HG03558 (cell line): ENCODE measurements around the gene TRAPPC2L.
"Not testable (repeated sequence)": the region's sequence is repeated elsewhere in the genome, so short reads cannot be mapped to it uniquely, and the experiment has no call there.

ENCODE experiments used
- ATAC-seq: cut with Tn5 transposase; IDR thresholded peaks from one replicate; pipeline ENCODE4 v1.9.1; 2021; ENCODE audit warnings: moderate number of reproducible peaks; ENCODE audit not compliant: unreplicated experiment; ENCODE audit errors: extremely low read depth

The TRAPPC2L gene

DNA sequence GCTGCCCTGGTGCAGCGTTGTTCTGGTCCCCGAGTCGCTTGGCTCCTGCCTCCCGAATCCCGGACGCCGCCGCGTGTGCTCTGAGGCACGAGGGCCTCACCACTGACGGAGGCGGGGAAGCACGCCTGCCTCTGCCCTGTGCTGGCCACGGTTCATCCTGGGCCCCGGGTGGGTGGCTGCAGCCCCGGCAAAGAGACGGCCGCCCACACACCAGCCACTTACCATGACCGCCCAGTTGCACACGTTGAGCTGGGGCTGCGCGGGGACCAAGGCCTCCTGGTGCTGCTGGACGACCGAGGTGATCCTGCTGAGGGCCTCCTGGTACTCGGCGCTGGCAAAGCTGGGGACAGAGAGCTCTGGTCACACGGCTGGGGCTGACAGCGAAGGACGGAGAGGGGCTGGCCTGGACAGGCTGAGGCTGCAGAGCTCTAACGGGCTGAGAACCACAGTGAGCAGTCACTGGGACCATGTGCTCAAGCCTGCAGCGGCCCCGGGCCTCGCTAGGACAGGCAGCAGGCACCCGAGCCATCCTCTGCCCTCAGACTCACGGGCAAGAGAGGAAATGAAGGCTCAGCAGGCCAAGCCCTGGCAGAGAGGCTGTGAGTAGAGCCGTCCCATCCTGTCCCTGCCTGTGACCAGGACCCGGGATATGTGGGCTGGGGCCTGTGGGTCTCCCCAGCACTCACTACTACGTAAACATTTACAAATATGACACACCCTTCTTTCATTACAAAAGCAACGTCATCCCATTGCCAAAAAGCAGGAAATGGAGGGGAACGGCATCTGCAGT is 38.9 kb upstream of the TRAPPC2L start:
- ATAC-seq = no peak

DNA sequence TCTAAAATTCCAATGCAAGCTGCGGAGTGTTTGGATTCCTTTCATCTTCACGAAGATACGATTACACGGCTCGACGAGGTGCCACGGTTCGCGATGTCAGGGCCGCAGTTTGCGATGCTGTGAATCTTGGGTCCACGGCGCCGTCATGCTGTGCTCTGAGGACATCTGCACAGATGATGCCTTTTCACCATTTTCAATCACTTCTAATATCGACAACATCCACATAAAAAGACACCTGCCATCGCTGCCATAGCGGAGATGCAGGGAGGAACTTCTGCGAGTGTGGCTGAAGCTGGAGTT is 38.4 kb upstream of the TRAPPC2L start:
- ATAC-seq = no peak

DNA sequence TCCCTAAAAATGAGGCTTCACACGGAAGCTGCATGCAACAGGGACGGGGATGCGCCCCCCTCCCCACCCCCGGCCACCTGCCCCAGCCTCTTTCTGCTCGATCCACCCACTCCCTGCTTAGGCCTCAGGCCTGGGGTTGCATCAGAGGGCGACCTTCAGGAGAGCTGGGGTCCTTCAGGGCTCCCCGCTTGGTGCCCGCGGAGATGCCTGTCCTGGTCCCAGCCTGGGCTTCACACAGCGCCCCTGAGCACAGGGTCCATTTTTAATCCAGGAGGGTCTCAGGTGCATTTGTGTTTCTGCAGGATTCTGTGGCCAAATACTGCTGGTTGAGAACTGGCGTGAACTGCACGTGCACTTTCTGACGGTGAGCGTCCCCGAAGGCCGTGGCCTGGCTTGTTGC is 37.8 kb upstream of the TRAPPC2L start:
- no peak for ATAC-seq

DNA sequence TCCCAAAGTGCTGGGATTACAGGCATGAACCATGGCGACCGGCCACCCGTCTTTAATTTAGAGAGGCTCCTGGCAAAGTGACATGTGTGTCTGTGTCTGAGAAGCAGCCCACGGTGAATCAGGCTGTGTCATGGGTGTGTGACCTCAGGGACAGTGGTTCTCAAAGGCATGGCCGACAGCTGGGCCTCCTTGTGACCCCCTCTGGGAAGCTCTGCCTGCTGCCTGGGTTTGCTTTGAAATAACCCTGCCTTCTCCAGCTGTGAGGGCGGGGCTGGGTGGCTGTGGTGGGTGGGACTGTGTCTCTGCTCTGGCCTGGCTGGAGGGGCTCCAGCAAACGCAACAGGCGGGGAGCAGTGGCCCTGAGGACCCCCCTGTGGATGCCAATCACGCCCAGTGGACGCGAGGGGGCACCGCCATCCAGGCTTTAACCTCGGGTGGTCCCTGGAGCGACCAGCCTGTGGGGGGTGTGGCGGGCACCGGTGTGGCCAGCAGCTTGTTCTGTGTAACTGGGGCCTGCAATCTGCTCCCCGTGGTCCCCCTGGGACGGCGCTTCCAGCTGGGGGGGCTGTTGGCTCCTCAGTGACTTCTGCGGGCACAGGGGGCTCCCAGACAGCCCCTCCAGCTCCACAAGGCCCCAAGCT is 36.4 kb upstream of the TRAPPC2L start:
- ATAC-seq = no peak

DNA sequence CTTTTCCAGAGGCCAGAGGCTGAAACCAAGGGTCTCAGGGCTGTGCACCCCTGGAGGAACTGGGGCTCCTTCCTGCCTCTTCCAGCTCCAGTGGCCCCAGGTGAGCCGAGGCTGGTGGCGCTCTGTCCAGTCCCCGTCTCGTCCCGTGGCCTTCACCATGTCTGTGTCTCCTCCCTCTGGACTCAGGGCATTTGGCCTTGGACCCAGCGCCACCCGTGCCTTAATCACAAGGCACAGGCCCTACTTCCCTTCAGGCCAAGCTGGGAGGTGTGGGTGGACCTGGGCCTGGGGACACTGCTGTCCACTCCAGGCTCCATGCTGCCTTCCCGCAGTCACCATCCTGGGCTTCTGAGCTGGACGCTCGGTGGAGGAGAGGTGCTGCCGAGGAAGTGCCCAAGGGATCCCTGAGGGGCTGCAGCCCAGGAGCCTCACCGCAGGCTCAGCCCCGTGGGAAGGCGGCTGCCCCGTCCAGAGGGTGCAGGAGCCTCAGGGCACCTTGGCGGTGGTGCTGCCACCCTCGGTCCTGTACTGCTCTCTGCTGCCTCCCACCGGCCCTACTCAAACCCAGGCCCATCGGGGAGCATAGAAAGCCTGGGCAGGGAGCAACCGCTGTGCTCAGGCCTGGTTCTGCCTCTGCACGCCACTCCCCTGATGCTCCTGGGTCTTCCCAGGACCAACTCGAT is 35.6 kb upstream of the TRAPPC2L start:
- ATAC-seq = no peak

DNA sequence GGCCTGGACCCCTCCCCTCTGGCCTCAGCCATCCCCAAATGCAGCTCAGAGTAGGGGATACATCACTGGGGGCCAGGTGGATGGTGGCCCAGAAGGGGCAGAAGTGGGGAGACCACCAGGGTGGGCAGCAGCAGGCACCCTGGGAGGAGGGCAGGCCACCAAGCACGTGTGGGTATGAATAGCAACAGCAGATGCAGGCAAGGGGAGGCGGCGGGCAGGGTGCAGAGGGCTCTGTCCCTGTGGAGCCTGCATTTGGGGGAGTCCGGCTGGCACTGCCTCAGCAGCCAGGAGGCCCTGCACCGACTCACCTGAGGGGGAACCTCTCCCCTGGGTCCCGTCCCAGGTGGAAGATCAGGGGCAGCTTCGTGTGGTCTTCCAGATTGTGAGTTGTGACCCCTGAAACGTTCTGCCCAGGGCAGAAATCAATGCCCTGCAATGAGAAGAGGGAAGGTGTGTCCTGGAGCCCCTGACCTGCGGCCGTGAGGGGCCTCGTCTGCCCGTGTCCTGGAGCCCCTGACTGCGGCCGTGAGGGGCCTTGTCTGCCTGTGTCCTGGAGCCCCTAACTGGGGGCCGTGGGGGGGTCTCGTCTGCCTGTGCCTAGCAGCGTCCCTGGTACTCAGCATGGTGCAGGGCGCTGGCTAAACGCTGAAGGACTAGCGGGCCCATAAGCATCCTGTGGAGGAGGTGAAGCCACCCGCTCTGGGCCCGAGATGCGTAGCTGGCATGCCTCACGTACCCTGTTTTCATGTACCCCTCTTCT is 34.5 kb upstream of the TRAPPC2L start:
- no peak for ATAC-seq

DNA sequence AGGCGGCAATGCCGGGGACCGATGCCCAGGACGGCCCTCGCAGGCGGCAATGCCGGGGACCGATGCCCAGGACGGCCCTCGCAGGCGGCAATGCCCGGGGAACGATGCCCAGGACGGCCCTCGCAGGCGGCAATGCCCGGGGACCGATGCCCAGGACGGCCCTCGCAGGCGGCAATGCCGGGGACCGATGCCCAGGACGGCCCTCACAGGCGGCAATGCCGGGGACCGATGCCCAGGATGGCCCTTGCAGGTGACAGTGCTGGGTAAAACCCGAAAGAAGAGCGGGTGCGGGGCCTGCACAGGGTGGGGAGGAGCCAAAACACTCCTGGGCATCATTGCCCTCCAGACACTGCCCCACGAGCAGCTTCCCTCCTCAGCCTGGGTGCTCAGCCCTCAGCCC is 33.3 kb upstream of the TRAPPC2L start:
- not testable (repeated sequence) for ATAC-seq

DNA sequence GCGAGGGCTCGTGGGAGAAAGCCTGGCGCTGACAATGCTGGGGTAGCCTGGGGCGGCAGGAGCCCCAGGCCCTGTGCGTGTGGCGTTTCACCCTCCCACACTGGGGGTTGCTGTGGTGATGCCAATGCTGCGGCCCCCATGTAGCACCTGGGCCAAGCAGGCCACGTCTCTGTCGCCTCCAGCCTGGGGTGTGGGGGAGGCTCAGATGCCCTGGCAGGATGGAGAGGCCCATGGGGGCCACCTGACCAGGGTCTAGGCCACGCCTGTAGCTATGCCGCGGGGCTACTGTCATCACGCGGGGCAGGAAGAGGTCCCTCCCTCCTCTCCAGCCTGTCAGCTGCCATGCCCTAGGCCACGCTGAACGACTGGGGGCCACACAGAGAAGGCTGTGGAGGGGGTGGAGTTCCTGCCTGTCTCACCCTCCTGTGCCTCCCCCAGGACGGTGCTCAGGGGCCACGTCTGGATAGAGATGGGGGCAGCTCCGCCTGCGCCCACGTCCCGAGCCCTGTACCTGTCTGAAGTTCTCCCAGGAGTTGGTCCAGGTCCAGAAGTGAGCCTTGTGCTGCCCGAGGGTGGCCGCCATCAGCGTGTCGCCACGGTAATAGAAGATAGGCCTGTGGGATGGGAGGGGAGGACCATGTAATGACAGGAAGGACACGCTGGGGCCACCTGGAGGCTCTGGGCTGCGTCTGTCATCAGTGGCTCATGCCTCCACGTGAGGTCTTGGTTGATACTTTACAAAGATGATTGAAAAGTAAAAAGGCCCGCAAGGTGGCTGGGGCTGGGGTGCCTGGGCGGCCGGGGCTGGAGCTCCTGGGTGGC is 32.5 kb upstream of the TRAPPC2L start:
- no peak for ATAC-seq

DNA sequence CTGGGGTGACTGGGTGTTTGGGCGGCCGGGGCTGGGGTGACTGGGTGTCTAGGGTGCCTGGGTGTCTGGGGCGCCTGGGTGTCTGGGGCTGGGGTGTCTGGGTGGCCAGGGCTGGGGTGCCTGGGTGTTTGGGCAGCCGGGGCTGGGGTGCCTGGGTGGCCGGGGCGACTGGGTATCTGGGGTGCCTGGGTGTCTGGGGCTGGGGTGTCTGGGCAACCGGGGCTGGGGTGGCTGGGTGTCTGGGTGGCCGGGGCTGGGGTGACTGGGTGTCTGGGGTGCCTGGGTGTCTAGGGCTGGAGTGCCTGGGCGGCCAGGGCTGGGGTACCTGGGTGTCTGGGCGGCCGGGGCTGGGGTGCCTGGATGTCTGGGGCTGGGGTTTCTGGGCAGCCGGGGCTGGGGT is 31.8 kb upstream of the TRAPPC2L start:
- no peak for ATAC-seq

DNA sequence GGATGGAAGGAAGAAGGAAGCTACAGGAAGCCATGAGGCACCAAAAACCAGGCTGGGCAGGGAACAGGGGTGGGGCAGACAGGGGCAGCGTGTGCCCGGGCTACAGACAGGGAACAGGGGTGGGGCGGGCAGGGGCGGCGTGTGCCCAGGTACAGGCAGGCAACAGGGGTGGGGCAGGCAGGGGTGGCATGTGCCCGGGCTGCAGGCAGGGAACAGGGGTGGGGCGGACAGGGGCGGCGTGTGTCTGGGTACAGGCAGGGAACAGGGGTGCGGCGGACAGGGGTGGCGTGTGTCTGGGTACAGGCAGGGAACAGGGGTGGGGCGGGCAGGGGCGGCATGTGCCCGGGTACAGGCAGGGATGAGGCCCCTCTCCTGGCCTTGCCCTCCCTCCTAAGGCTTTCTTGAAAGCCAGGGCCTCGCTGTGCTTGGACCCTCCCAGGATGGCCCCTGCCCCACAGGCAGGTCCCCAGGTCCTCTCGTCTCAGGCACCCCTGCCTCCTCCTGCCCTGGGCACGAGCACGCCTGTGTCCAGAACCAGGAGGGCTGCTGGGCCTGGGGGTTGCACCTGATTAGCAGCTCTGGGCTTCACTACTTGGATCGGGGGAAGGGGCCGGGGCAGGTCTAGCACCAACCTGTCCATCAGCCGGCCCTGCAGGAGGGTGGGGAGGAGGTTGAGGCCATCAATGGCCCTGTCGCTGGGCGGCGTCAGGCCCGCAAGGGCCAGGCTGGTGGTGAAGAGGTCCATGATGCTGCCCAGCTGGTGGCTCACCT is 30.7 kb upstream of the TRAPPC2L start:
- no peak for ATAC-seq

DNA sequence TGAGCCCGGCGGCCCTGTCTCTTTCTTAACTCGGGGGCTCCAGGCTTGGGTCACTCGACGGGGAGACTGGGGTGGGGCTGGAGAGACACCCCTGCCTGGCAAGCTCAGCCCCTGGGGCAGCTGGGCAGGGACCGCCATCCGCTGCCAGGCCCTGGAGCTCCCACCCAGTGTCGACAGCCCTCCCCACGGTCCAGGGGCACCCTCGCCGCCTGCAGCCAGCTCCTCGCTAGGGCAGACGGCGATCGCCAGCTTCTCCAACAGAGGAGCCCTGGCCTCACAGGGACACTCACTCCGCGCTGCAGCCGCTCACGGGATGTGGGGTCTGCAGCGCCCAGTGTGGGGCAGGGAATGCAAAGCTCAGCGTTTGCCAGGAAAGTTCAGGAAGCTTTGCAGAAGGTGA is 29.2 kb upstream of the TRAPPC2L start:
- no peak for ATAC-seq

DNA sequence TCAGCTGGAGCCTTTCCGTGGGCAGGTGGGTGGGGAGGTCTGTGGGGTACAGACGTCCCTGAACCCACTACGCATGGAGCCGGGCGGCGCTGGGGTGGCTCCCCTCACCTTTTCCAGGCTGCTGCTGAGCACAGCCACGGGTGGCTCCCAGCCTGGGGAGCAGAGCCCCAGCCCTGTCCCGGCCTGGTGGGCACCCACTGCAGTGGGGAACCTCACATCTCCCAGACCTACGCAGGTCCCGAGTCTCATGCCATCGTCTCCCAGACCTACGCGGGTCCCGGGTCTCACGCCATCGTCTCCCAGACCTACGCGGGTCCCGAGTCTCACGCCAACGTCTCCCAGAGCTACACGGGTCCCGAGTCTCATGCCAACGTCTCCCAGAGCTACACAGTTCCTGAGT is 28.2 kb upstream of the TRAPPC2L start:
- no peak for ATAC-seq

DNA sequence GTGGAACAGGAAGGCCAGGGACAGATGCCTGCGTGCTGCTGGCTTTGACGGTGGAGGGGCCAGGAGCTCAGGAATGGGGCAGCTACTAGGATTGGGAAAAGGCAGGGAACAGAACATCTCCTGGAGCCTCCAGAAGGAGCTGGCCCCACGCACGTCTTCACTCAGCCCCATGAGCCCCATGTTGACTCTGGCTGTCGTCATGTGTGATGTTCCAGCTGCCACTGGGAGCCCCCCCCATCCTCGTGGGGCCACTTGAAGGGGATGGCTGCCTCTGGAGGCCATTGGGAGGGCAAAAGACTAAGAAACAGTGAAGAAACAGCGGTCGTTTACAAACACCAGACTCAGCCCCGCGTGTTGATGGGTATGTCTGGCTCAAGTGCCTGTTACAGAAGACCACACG is 26.7 kb upstream of the TRAPPC2L start:
- no peak for ATAC-seq

DNA sequence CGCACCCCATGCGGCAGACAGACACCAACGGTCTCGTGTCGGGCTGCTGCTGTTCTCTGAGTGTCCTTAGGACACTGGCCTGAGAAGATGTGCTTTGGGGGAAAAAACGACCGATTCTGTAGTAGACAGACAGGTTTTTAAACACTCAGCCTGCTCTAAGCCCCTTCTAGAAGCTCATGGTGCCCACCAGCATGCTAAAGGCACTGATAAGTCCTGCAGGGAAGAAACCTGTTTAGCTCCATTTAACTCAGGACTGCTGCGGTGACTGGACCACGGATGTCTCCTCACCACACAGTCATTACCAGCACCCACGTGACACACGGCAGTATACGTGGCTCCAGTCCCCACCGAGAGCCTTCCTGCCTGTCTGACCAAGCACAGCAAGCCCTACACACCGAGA is 26.1 kb upstream of the TRAPPC2L start:
- no peak for ATAC-seq

DNA sequence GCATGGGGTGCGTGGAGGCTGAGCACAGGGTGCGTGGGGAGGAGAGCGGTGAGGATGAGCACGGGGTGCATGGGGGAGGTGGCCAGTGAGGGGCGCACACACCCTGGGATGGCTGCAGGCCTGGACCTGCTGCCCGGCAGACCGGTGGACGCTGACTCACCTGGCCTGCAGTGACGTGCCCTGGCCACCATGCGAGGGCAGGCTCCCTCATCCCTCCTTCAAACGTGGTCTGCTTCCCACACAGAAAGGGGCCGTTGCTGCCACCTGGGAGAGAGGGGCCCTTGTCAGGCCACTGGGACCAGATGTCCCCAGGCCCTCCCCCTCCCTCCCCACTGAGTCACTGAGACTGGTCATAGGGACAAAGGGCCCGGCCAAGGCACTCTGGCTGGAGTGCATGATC is 25.1 kb upstream of the TRAPPC2L start:
- no peak for ATAC-seq

DNA sequence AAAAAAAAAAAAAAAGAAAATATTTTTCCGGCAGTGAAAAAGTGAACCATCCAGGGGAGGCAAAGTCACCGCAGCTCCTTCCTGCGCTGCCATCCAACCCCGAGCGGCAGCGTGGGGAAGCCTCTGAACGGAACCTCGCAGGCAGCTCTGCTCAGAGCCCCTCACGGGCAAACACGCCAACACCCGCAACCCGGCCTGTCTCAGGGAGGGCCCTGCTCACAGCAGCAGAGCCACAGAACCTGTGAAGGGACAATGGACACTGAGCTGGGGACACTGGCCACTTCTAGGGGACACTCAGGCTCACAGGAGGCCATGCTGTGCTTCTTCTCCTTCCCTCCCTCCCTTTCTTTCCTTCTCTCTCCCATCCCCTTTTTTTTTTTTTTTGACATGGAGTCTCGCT is 23.8 kb upstream of the TRAPPC2L start:
- no peak for ATAC-seq

DNA sequence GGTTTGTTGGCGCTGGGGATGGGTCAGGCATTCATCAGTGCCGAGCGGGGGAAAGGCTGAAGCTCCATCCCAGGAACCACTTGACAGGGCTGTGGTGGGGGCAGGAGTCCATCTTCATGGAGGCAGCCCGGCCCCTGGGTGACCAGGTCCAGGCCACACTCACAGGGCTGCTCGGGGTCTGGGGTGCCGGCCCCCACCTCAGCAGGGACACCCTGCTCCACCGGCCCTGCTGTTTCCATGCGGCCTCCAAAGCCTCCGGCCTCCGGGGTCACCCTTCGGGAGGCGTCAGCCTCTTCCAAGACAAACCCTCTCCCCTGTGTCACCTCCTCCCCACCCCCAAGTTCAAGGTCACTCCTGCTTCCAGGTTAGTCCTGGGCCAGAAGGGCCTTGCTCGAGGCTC is 22.3 kb upstream of the TRAPPC2L start:
- ATAC-seq = no peak

DNA sequence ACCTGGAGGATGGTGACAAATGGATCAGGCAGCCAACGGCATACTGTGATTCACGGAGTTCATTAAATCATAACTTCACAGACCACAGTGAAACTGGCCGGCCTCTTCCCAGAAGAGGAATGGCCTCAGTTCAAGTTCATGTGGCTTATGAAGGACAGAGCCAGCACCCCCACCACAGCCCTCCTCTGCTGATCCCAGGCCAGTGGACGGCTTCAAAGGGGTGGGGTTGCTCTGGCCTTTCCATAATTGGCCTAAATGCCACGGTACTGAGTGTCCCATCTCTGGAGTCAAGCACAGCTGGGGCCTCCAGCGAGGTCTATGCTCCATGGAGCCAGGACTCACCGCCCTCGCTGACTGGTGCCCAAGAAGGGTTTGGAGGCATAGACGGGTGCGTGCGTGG is 21.5 kb upstream of the TRAPPC2L start:
- no peak for ATAC-seq

DNA sequence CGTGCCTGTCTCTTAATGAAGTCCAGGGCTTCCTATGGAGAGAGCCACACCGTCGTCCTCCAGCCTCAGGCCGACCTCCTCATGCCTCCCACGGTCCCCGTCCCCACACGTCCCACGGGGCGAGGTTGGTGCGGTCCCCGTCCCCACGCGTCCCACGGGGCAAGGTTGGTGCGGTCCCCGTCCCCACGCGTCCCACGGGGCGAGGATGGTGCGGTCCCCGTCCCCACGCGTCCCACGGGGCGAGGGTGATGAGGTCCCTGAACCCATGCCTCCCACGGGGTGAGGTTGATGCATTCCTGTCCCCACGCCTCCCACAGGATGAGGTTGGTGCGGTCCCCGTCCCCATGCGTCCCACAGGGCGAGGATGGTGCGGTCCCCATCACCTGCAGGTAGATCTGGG is 21.1 kb upstream of the TRAPPC2L start:
- ATAC-seq = no peak
